SKM-1 treated with dmso at 0.1 percent for 144 hours (cell line): ENCODE data around the gene NOTO.

Experiments
- DNase-seq: peaks from one replicate; lab custom pipeline; 2025; ENCODE audit not compliant: unreplicated experiment; lab: John Stamatoyannopoulos, UW

Gene NOTO

GRCh38 chr2:73233154-73233931 lies 31.0 kb downstream of the NOTO start, which contains the start of gene PRADC1:
Gene PRADC1, minus strand, starts transcription at chr2:73233239. Its CDS starts 79 bp downstream, at chr2:73233160.
- peak; percentile 99 for DNase-seq

GRCh38 chr2:73233932-73234832 lies 31.8 kb downstream of the NOTO start, which contains the start of gene CCT7:
Gene CCT7, plus strand, starts transcription at chr2:73234308. Its CDS starts 71 bp downstream, at chr2:73234379.
- peak; percentile 98 for DNase-seq

- no peak for DNase-seq
Measured at GRCh38 chr2:73235315-73236028, 33.1 kb downstream of the NOTO start.

- DNase-seq, result no peak
Measured at GRCh38 chr2:73237168-73237567, 34.8 kb downstream of the NOTO start.

GRCh38 chr2:73238149-73238548 lies 35.8 kb downstream of the NOTO start:
- DNase-seq, result no peak

GRCh38 chr2:73238976-73239375 lies 36.6 kb downstream of the NOTO start:
- DNase-seq, result no peak

GRCh38 chr2:73239776-73240175 lies 37.4 kb downstream of the NOTO start:
- DNase-seq, result no peak

- no peak for DNase-seq
Measured at GRCh38 chr2:73243884-73244570, 41.7 kb downstream of the NOTO start.

GRCh38 chr2:73244580-73244979 lies 42.2 kb downstream of the NOTO start:
- no peak for DNase-seq

- DNase-seq, result no peak
Measured at GRCh38 chr2:73246850-73247249, 44.5 kb downstream of the NOTO start.

- DNase-seq, result no peak
Measured at GRCh38 chr2:73249636-73250035, 47.3 kb downstream of the NOTO start.

- DNase-seq, result no peak
Measured at GRCh38 chr2:73250872-73251846, 48.8 kb downstream of the NOTO start.

GRCh38 chr2:73252238-73253027 lies 50.1 kb downstream of the NOTO start:
- DNase-seq, result no peak

- DNase-seq, result no peak
Measured at GRCh38 chr2:73253400-73253799, 51.0 kb downstream of the NOTO start.

GRCh38 chr2:73253901-73254300 lies 51.5 kb downstream of the NOTO start:
- peak; percentile 74 for DNase-seq

- no peak for DNase-seq
Measured at GRCh38 chr2:73254343-73255006, 52.1 kb downstream of the NOTO start.

GRCh38 chr2:73255007-73255644 lies 52.8 kb downstream of the NOTO start:
- DNase-seq, result no peak
